GM23248 (cell line): ENCODE results near the gene PRRT2. TPM values are rescaled to one million over a fixed set of nuclear protein-coding genes. Genes with fewer than 3 reads are reported as not detected.
"Not testable (repeated sequence)": the region's sequence is repeated elsewhere in the genome, so short reads cannot be mapped to it uniquely, and the experiment has no call there.

ENCODE experiments used
- DNase-seq: peaks from one replicate; pipeline ENCODE4 v3.0.0-alpha.2; 2015
- H2AFZ ChIP-seq: fragments of 200-600 bp; sonication (generic); 2 replicates; pipeline ENCODE4 v1.6.1; 2016; ENCODE audit warnings: antibody characterized with exemption
- H3F3A ChIP-seq: fragments of 200-600 bp; sonication (generic); 2 replicates; pipeline ENCODE4 v1.6.1; 2016; ENCODE audit warnings: mild to moderate bottlenecking, antibody characterized with exemption, mixed run types; ENCODE audit not compliant: insufficient read depth
- H3K27ac ChIP-seq: fragments of 200-600 bp; sonication (generic); 2 replicates; pipeline ENCODE4 v1.5.1; 2016; ENCODE audit warnings: mild to moderate bottlenecking
- H3K27me3 ChIP-seq: fragments of 200-600 bp; sonication (generic); replicated peaks from 2 replicates; pipeline ENCODE4 v1.6.1; 2016; ENCODE audit warnings: mild to moderate bottlenecking; ENCODE audit not compliant: insufficient read depth
- H3K36me3 ChIP-seq: fragments of 200-600 bp; sonication (generic); 2 replicates; pipeline ENCODE4 v1.6.1; 2016; ENCODE audit warnings: low read depth, mild to moderate bottlenecking
- H3K4me1 ChIP-seq: fragments of 200-600 bp; sonication (generic); 2 replicates; pipeline ENCODE4 v1.6.1; 2016; ENCODE audit warnings: mild to moderate bottlenecking; ENCODE audit not compliant: insufficient read depth
- H3K4me2 ChIP-seq: fragments of 200-600 bp; sonication (generic); one replicate; pipeline ENCODE4 v1.6.1; 2016; ENCODE audit warnings: mild to moderate bottlenecking; ENCODE audit not compliant: unreplicated experiment
- H3K4me3 ChIP-seq: fragments of 200-600 bp; sonication (generic); 2 replicates; pipeline ENCODE4 v1.5.1; 2016; ENCODE audit warnings: mild to moderate bottlenecking
- H3K79me2 ChIP-seq: fragments of 200-600 bp; sonication (generic); 2 replicates; pipeline ENCODE4 v1.6.1; 2016; ENCODE audit warnings: mild to moderate bottlenecking; ENCODE audit not compliant: insufficient read depth
- H3K9ac ChIP-seq: fragments of 200-600 bp; sonication (generic); 2 replicates; pipeline ENCODE4 v1.6.1; 2016; ENCODE audit warnings: mild to moderate bottlenecking
- H3K9me2 ChIP-seq: fragments of 200-600 bp; sonication (generic); 2 replicates; pipeline ENCODE4 v1.6.1; 2016; ENCODE audit warnings: mixed run types, mild to moderate bottlenecking, moderate library complexity; ENCODE audit not compliant: insufficient read depth
- H3K9me3 ChIP-seq: fragments of 200-600 bp; sonication (generic); one replicate; pipeline ENCODE4 v1.6.1; 2017; ENCODE audit warnings: low read depth
- H4K20me1 ChIP-seq: fragments of 200-600 bp; sonication (generic); 2 replicates; pipeline ENCODE4 v1.6.0; 2016; ENCODE audit not compliant: insufficient read depth
- EZH2 ChIP-seq: fragments of 200-600 bp; sonication (generic); IDR thresholded peaks from 2 replicates; pipeline ENCODE4 v1.6.1; 2018; ENCODE audit warnings: antibody characterized with exemption, mild to moderate bottlenecking; ENCODE audit not compliant: insufficient read depth, poor library complexity, severe bottlenecking
- EZH2phosphoT487 ChIP-seq: fragments of 200-600 bp; sonication (generic); IDR thresholded peaks from 2 replicates; pipeline ENCODE4 v1.6.1; 2018; ENCODE audit warnings: antibody characterized with exemption, moderate library complexity, mild to moderate bottlenecking, low read depth; ENCODE audit not compliant: insufficient read depth
- WGBS, 2 experiments: methylation state at CpG; one replicate each; pipeline ENCODE4 v1.1.6; 2015 to 2017; ENCODE audit warnings: low lambda C conversion rate in 2 of 2, low coverage in 1 of 2; ENCODE audit errors: missing lambda C conversion rate in 2 of 2; 5-methylcytosine and 5-hydroxymethylcytosine counted together
- in situ Hi-C: fragments of 300-500 bp; cut with MboI; formaldehyde crosslinking; loops from 2 replicates; pipeline ENCODE4 v1.15.0; 2020
- polyA plus RNA-seq: library from polyadenylated mRNA; unstranded; fragments of >200 nt; fragmentation: Nextera tagmentation; extraction: Ambion mirVana; gene quantifications from 2 replicates; pipeline ENCODE4 v1.2.1, GENCODE V29; 2016
- total RNA-seq: library from RNA; depleted of rRNA; stranded (reverse); fragments of >200 nt; shearing (Covaris generic); gene quantifications from 2 replicates; pipeline ENCODE4 v1.2.3, GENCODE V29; 2014

Gene PRRT2
- total and polyA plus RNA-seq, 2 experiments from 2014 or later, result 0.43 to 2.1 TPM

GRCh38 chr16:29767062-29767461 is 44.9 kb upstream of the PRRT2 start:
- in situ Hi-C loops, result no loop called here
- Histone ChIP-seq H3K27ac (no peak overlapping the region), H3K27me3 (peaks cover 9% of the 10 kb centered on the region), H3K36me3 (no peaks in the 10 kb centered on the region), H3K4me3 (no peak overlapping the region), H2AFZ (no peak overlapping the region), H3K4me2 (no peak overlapping the region), H4K20me1 (no peaks in the 10 kb centered on the region), H3K4me1 (no peaks in the 10 kb centered on the region), H3K79me2 (no peaks in the 10 kb centered on the region), H3K9ac (no peak overlapping the region), H3K9me2 (no peaks in the 10 kb centered on the region), H3K9me3 (no peaks in the 10 kb centered on the region), H3F3A (no peaks in the 10 kb centered on the region)
- TF ChIP-seq EZH2phosphoT487 (no peak), EZH2 (no peak)
- WGBS, 2 experiments, result 74 to 80% methylated on average over 3 of the region's 3 CpGs
- DNase-seq, result no peak

GRCh38 chr16:29769507-29769906 is 42.5 kb upstream of the PRRT2 start:
- no peak for DNase-seq
- in situ Hi-C loops, result no loop called here
- Histone ChIP-seq H2AFZ (no peak overlapping the region), H3K27ac (no peak overlapping the region), H3K9me2 (no peaks in the 10 kb centered on the region), H3K27me3 (peaks cover under 1% of the 10 kb centered on the region; the same call in 1 of the 2 replicates), H4K20me1 (no peaks in the 10 kb centered on the region), H3K4me2 (no peak overlapping the region), H3K79me2 (no peaks in the 10 kb centered on the region), H3K4me1 (no peaks in the 10 kb centered on the region), H3K9me3 (no peaks in the 10 kb centered on the region), H3F3A (no peaks in the 10 kb centered on the region), H3K36me3 (no peaks in the 10 kb centered on the region), H3K9ac (no peak overlapping the region), H3K4me3 (no peak overlapping the region)
- 52 to 60% methylated on average over 2 of the region's 2 CpGs for WGBS, 2 experiments
- TF ChIP-seq EZH2phosphoT487 (no peak), EZH2 (no peak)

- H3K4me3 ChIP-seq, result no peak overlapping the region
- no peaks in the 10 kb centered on the region for H3K36me3 ChIP-seq
- in situ Hi-C loops, result no loop called here
- H3F3A ChIP-seq, result no peaks in the 10 kb centered on the region
- H3K9me2 ChIP-seq, result no peaks in the 10 kb centered on the region
- no peak for DNase-seq
- H3K27me3 ChIP-seq, result no peaks in the 10 kb centered on the region
- H3K27ac ChIP-seq, result no peak overlapping the region
- no peak overlapping the region for H3K4me2 ChIP-seq
- no peaks in the 10 kb centered on the region for H4K20me1 ChIP-seq
- H3K79me2 ChIP-seq, result no peaks in the 10 kb centered on the region
- H3K9ac ChIP-seq, result no peak overlapping the region
- H2AFZ ChIP-seq, result no peak overlapping the region
- 43 to 44% methylated on average over 7 of the region's 7 CpGs for WGBS, 2 experiments
- H3K4me1 ChIP-seq, result no peaks in the 10 kb centered on the region
- H3K9me3 ChIP-seq, result no peaks in the 10 kb centered on the region
- no peak for TF ChIP-seq EZH2
- no peak for TF ChIP-seq EZH2phosphoT487
Observed at GRCh38 chr16:29770250-29770929, 41.6 kb upstream of the PRRT2 start.

- H3K4me3 ChIP-seq, H4K20me1 ChIP-seq, H3K27me3 ChIP-seq, H3K79me2 ChIP-seq, H3F3A ChIP-seq, H2AFZ ChIP-seq, DNase-seq, H3K9ac ChIP-seq, H3K4me1 ChIP-seq, H3K4me2 ChIP-seq, H3K36me3 ChIP-seq, in situ Hi-C loops, H3K9me3 ChIP-seq, H3K27ac ChIP-seq, H3K9me2 ChIP-seq: not testable (repeated sequence)
- 71 to 73% methylated on average over 7 of the region's 7 CpGs for WGBS, 2 experiments
Observed at GRCh38 chr16:29772330-29772729, 39.7 kb upstream of the PRRT2 start.

GRCh38 chr16:29774730-29775129 is 37.3 kb upstream of the PRRT2 start:
- no peak for TF ChIP-seq EZH2phosphoT487
- TF ChIP-seq EZH2, result no peak
- no peaks in the 10 kb centered on the region for H3K9me3 ChIP-seq
- H3K4me2 ChIP-seq, result no peak overlapping the region
- in situ Hi-C loops, result no loop called here
- H3K4me3 ChIP-seq, result no peak overlapping the region
- 65 to 68% methylated on average over 5 of the region's 5 CpGs for WGBS, 2 experiments
- H2AFZ ChIP-seq, result no peak overlapping the region
- no peaks in the 10 kb centered on the region for H4K20me1 ChIP-seq
- H3K9me2 ChIP-seq, result no peaks in the 10 kb centered on the region
- H3K27me3 ChIP-seq, result peaks cover 3% of the 10 kb centered on the region; the same call in 1 of the 2 replicates
- H3K27ac ChIP-seq, result no peak overlapping the region
- no peaks in the 10 kb centered on the region for H3F3A ChIP-seq
- no peaks in the 10 kb centered on the region for H3K36me3 ChIP-seq
- H3K9ac ChIP-seq, result no peak overlapping the region
- H3K79me2 ChIP-seq, result no peaks in the 10 kb centered on the region
- H3K4me1 ChIP-seq, result no peaks in the 10 kb centered on the region
- no peak for DNase-seq
